ENCODE data around the gene MAPK1.
"Not testable (repeated sequence)": the region's sequence is repeated elsewhere in the genome, so short reads cannot be mapped to it uniquely, and the experiment has no call there.

MAPK1 gene

DNA sequence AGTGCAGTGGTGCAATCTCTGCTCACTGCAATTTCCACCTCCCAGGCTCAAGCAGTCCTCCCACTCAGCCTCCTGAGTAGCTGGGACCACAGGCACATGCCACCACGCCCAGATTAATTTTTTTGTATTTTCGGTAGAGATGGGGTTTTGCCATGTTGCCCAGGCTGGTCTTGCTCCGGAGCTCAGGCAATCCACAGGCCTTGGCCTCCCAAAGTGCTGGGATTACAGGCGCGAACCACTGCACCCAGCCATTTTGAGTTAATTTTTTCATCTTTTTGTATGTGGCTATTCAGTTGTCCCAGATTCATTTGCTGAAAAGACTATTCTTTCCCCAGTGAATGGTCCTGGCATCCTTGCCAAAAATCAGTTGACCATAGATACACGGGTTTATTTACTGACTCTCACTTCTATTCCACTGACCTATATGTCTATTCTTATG lies 63.6 kb downstream of the MAPK1 start:
- Histone ChIP-seq H3F3A (ENCODE audit: insufficient read depth, low read length) (no peaks in the 10 kb centered on the region), H3K9me3 (replicated peaks; ENCODE audit: insufficient read depth, low read length) (no peaks in the 10 kb centered on the region), H3K4me2 (ENCODE audit: low read depth, low read length) (no peak overlapping the region), H3K36me3 (replicated peaks; ENCODE audit: insufficient read depth, low read length) (peaks cover 5% of the 10 kb centered on the region; the same call in 1 of the 2 replicates), H3K4me1 (ENCODE audit: low read length) (no peaks in the 10 kb centered on the region), H3K27ac (ENCODE audit: low read length) (no peak overlapping the region), H4K20me1 (ENCODE audit: insufficient read depth, low read length) (no peaks in the 10 kb centered on the region), H3K4me3 (ENCODE audit: low read length) (no peak overlapping the region), H3K79me2 (ENCODE audit: low read length) (peaks cover 11% of the 10 kb centered on the region; the same call in 1 of the 2 replicates), H3K27me3 (replicated peaks; ENCODE audit: insufficient read depth, low read length) (no peaks in the 10 kb centered on the region), H3K9ac (ENCODE audit: low read length) (no peak overlapping the region), H2AFZ (ENCODE audit: low read length) (no peak overlapping the region), H3K9me2 (replicated peaks; ENCODE audit: insufficient read depth, low read length) (no peaks in the 10 kb centered on the region)
- TF ChIP-seq CTCF (IDR thresholded peaks at IDR 0.05; ENCODE audit: low read length) (no peak), EZH2phosphoT487 (IDR thresholded peaks at IDR 0.05; ENCODE audit: low read length) (no peak), EZH2 (optimal IDR thresholded peaks at IDR 0.05; ENCODE audit: low read depth, low read length) (no peak)
- DNase-seq = no peak

- Histone ChIP-seq H3K4me1 (ENCODE audit: low read length) (no peaks in the 10 kb centered on the region), H3K79me2 (ENCODE audit: low read length) (no peaks in the 10 kb centered on the region), H3K36me3 (replicated peaks; ENCODE audit: insufficient read depth, low read length) (peaks cover 5% of the 10 kb centered on the region; the same call in 1 of the 2 replicates), H3K9me2 (replicated peaks; ENCODE audit: insufficient read depth, low read length) (no peaks in the 10 kb centered on the region), H3K9me3 (replicated peaks; ENCODE audit: insufficient read depth, low read length) (no peaks in the 10 kb centered on the region), H3K4me3 (ENCODE audit: low read length) (no peak overlapping the region), H4K20me1 (ENCODE audit: insufficient read depth, low read length) (no peaks in the 10 kb centered on the region), H3F3A (ENCODE audit: insufficient read depth, low read length) (no peaks in the 10 kb centered on the region), H2AFZ (ENCODE audit: low read length) (no peak overlapping the region), H3K4me2 (ENCODE audit: low read depth, low read length) (no peak overlapping the region), H3K27ac (ENCODE audit: low read length) (no peak overlapping the region), H3K27me3 (replicated peaks; ENCODE audit: insufficient read depth, low read length) (no peaks in the 10 kb centered on the region), H3K9ac (ENCODE audit: low read length) (no peak overlapping the region)
- TF ChIP-seq CTCF (IDR thresholded peaks at IDR 0.05; ENCODE audit: low read length) (no peak), EZH2 (optimal IDR thresholded peaks at IDR 0.05; ENCODE audit: low read depth, low read length) (no peak), EZH2phosphoT487 (IDR thresholded peaks at IDR 0.05; ENCODE audit: low read length) (no peak)
- no peak for DNase-seq
Measured at GRCh38 chr22:21802673-21803072, 64.8 kb downstream of the MAPK1 start.

DNA sequence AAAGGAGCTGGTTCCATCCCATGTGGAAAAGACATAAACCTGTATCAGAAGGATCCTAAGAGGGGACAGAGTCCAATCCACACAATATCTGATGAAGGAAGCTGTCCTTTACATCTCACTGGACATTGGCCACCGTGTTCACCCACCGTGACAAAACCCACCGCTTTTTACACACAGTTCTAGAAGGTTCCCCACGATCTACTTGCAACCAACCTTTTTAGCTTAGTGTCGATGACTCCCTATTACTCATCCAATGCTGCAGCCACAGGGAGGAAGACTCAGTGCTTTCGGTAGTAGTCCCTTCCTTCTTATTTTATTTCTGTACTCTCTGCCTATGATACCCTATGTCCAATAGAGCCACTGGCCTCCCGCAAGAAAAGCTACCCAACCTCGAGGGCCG lies 65.4 kb downstream of the MAPK1 start:
- H4K20me1 ChIP-seq (ENCODE audit: insufficient read depth, low read length) = no peaks in the 10 kb centered on the region
- no peaks in the 10 kb centered on the region for H3K79me2 ChIP-seq (ENCODE audit: low read length)
- TF ChIP-seq EZH2phosphoT487 (IDR thresholded peaks at IDR 0.05; ENCODE audit: low read length) (no peak), CTCF (IDR thresholded peaks at IDR 0.05; ENCODE audit: low read length) (no peak), EZH2 (optimal IDR thresholded peaks at IDR 0.05; ENCODE audit: low read depth, low read length) (no peak)
- no peaks in the 10 kb centered on the region for H3K9me3 ChIP-seq (replicated peaks; ENCODE audit: insufficient read depth, low read length)
- H3K4me3 ChIP-seq (ENCODE audit: low read length) = no peak overlapping the region
- no peak overlapping the region for H2AFZ ChIP-seq (ENCODE audit: low read length)
- DNase-seq = no peak
- H3K4me2 ChIP-seq (ENCODE audit: low read depth, low read length) = no peak overlapping the region
- peaks cover 5% of the 10 kb centered on the region; the same call in 1 of the 2 replicates for H3K36me3 ChIP-seq (replicated peaks; ENCODE audit: insufficient read depth, low read length)
- no peak overlapping the region for H3K27ac ChIP-seq (ENCODE audit: low read length)
- no peaks in the 10 kb centered on the region for H3K27me3 ChIP-seq (replicated peaks; ENCODE audit: insufficient read depth, low read length)
- H3K4me1 ChIP-seq (ENCODE audit: low read length) = no peaks in the 10 kb centered on the region
- no peak overlapping the region for H3K9ac ChIP-seq (ENCODE audit: low read length)
- no peaks in the 10 kb centered on the region for H3F3A ChIP-seq (ENCODE audit: insufficient read depth, low read length)
- no peaks in the 10 kb centered on the region for H3K9me2 ChIP-seq (replicated peaks; ENCODE audit: insufficient read depth, low read length)

DNA sequence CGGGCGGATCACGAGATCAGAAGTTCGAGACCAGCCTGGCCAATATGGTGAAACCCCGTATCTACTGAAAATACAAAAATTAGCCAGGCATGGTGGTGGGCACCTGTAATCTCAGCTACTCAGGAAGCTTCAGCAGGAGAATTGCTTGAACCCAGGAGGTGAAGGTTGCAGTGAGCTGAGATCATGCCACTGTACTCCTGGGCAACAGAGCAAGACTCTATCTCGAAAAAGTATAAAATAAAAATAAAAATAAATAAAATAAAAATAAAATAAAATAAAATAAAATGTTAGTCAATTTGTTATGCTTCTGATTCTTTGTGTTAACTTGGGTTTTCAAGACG lies 66.2 kb downstream of the MAPK1 start:
- H3K4me1 ChIP-seq (ENCODE audit: low read length); H3K79me2 ChIP-seq (ENCODE audit: low read length); H2AFZ ChIP-seq (ENCODE audit: low read length); H3K4me2 ChIP-seq (ENCODE audit: low read depth, low read length); H3K27ac ChIP-seq (ENCODE audit: low read length); H3K4me3 ChIP-seq (ENCODE audit: low read length); H3K36me3 ChIP-seq (replicated peaks; ENCODE audit: insufficient read depth, low read length); H3F3A ChIP-seq (ENCODE audit: insufficient read depth, low read length); H3K27me3 ChIP-seq (replicated peaks; ENCODE audit: insufficient read depth, low read length); DNase-seq; H3K9ac ChIP-seq (ENCODE audit: low read length); H4K20me1 ChIP-seq (ENCODE audit: insufficient read depth, low read length); H3K9me3 ChIP-seq (replicated peaks; ENCODE audit: insufficient read depth, low read length); H3K9me2 ChIP-seq (replicated peaks; ENCODE audit: insufficient read depth, low read length): not testable (repeated sequence)

Data from MM.1S (cell line).